CD14-positive monocyte (primary cell): ENCODE data around the gene GPER1. TPM values are rescaled to one million over a fixed set of nuclear protein-coding genes. Genes with fewer than 3 reads are reported as not detected.
A peak's percentile ranks its signal among the peaks of the same experiment; 100 is the strongest.

Experiments used
- DNase-seq, 3 donors: peaks; one replicate each; pipeline ENCODE4 v3.0.0-alpha.2; 2011 to 2022
- H2AFZ ChIP-seq: 2 replicates; pipeline ENCODE4 v1.6.0; 2012; ENCODE audit warnings: mild to moderate bottlenecking, low read depth, low read length, inconsistent platforms; ENCODE audit not compliant: insufficient read depth, poor library complexity, severe bottlenecking
- H3K27ac ChIP-seq, 2 donors: 1 replicate in 1 of 2; 2 replicates in 1 of 2; pipeline ENCODE4 v1.5.1; 2012 to 2013; ENCODE audit warnings: low read length in 2 of 2, control low read depth in 1 of 2, inconsistent platforms in 1 of 2, low read depth in 1 of 2, mild to moderate bottlenecking in 1 of 2
- H3K27me3 ChIP-seq, 2 donors: one replicate each; pipeline versions ENCODE4 v1.6.0 to v1.6.1; 2011 to 2013; ENCODE audit warnings: low read length in 2 of 2; ENCODE audit not compliant: control insufficient read depth in 2 of 2, insufficient read depth in 2 of 2
- H3K36me3 ChIP-seq, 2 donors: replicated peaks in 1 of 2; 1 replicate in 1 of 2; 2 replicates in 1 of 2; pipeline versions ENCODE4 v1.5.1 to v1.6.1; 2012 to 2013; ENCODE audit warnings: low read length in 2 of 2, control low read depth in 1 of 2, inconsistent platforms in 1 of 2, mild to moderate bottlenecking in 1 of 2; ENCODE audit not compliant: insufficient read depth in 2 of 2, control insufficient read depth in 1 of 2
- H3K4me1 ChIP-seq, 2 donors: 1 replicate in 1 of 2; 2 replicates in 1 of 2; pipeline versions ENCODE4 v1.5.1 to v1.6.1; 2012 to 2013; ENCODE audit warnings: low read length in 2 of 2, control low read depth in 1 of 2, inconsistent platforms in 1 of 2, mild to moderate bottlenecking in 1 of 2, moderate library complexity in 1 of 2; ENCODE audit not compliant: insufficient read depth in 2 of 2, control insufficient read depth in 1 of 2
- H3K4me2 ChIP-seq: replicated peaks from 2 replicates; pipeline ENCODE3; 2012; ENCODE audit warnings: low read length, moderate library complexity, mild to moderate bottlenecking; ENCODE audit not compliant: poor library complexity, severe bottlenecking; ENCODE audit errors: extremely low read depth
- H3K4me3 ChIP-seq, 3 experiments: fragments of 200-600 bp in 1 of 3; sonication (generic) in 1 of 3; replicated peaks in 1 of 3; 1 replicate in 2 of 3; 2 replicates in 1 of 3; pipeline ENCODE4 v1.5.1; 2011 to 2013; ENCODE audit warnings: low read length in 3 of 3, mild to moderate bottlenecking in 3 of 3, control low read depth in 2 of 3, low read depth in 2 of 3, inconsistent platforms in 1 of 3, moderate library complexity in 1 of 3
- H3K79me2 ChIP-seq: 2 replicates; pipeline ENCODE4 v1.6.0; 2012; ENCODE audit warnings: mild to moderate bottlenecking, control low read depth, inconsistent platforms, low read length, moderate library complexity; ENCODE audit not compliant: insufficient read depth
- H3K9ac ChIP-seq: 2 replicates; pipeline ENCODE4 v1.6.0; 2017; ENCODE audit warnings: low read length, mild to moderate bottlenecking; ENCODE audit not compliant: insufficient read depth, poor library complexity, severe bottlenecking
- H3K9me3 ChIP-seq, 2 donors: replicated peaks in 1 of 2; 1 replicate in 1 of 2; 2 replicates in 1 of 2; pipeline versions ENCODE4 v1.5.1 to v1.6.1; 2012 to 2013; ENCODE audit warnings: low read length in 2 of 2, control low read depth in 1 of 2; ENCODE audit not compliant: control insufficient read depth in 1 of 2, insufficient read depth in 1 of 2
- H4K20me1 ChIP-seq: 2 replicates; pipeline ENCODE4 v1.6.0; 2012; ENCODE audit warnings: mild to moderate bottlenecking, low read length, control low read depth, moderate library complexity; ENCODE audit not compliant: insufficient read depth
- H3K27ac Mint-ChIP-seq, 7 donors: one replicate each; pipeline ENCODE4 v1.8.0; 2020; ENCODE audit warnings: mild to moderate bottlenecking in 7 of 7, mixed read lengths in 7 of 7, moderate library complexity in 6 of 7, inconsistent platforms in 2 of 7
- H3K27me3 Mint-ChIP-seq, 3 donors: one replicate each; pipeline ENCODE4 v1.8.0; 2021 to 2022; ENCODE audit warnings: low read depth in 3 of 3, mild to moderate bottlenecking in 3 of 3, mixed read lengths in 3 of 3, moderate library complexity in 3 of 3, inconsistent platforms in 1 of 3
- H3K36me3 Mint-ChIP-seq, 2 donors: one replicate each; pipeline ENCODE4 v1.8.0; 2020; ENCODE audit warnings: mixed read lengths in 2 of 2, inconsistent platforms in 1 of 2, mild to moderate bottlenecking in 1 of 2
- H3K4me1 Mint-ChIP-seq: one replicate; pipeline ENCODE4 v1.8.0; 2020; ENCODE audit warnings: mild to moderate bottlenecking, mixed read lengths
- H3K4me3 Mint-ChIP-seq, 2 donors: one replicate each; pipeline ENCODE4 v1.8.0; 2020; ENCODE audit warnings: mild to moderate bottlenecking in 2 of 2, mixed read lengths in 2 of 2, moderate library complexity in 1 of 2
- H3K9me3 Mint-ChIP-seq, 7 donors: one replicate each; pipeline ENCODE4 v1.8.0; 2020 to 2022; ENCODE audit warnings: mixed read lengths in 7 of 7, mild to moderate bottlenecking in 6 of 7, moderate library complexity in 6 of 7, inconsistent platforms in 2 of 7
- WGBS: methylation state at CpG from one replicate; pipeline ENCODE4 v1.1.5; 2013; ENCODE audit warnings: missing lambda C conversion rate; ENCODE audit not compliant: insufficient coverage; 5-methylcytosine and 5-hydroxymethylcytosine counted together
- intact Hi-C, 2 donors: fragments of 100-400 bp; cut with micrococcal nuclease; formaldehyde crosslinking; loops; one replicate each; pipeline versions ENCODE4 v1.15.0 to v1.15.1; 2023
- polyA plus RNA-seq, 3 donors: library from polyadenylated mRNA; depleted of rRNA in 1 of 3; unstranded in 2 of 3; stranded (reverse) in 1 of 3; fragments of 300-500 nt in 2 of 3; fragments of >200 nt in 1 of 3; fragmentation: Illumina TruSeq in 2 of 3; gene quantifications; 1 replicate in 2 of 3; 2 replicates in 1 of 3; pipeline ENCODE4 v1.2.3, GENCODE V29; 2012 to 2021
- TF ChIP-seq, protein P1 (sequence below): fragments of 200-600 bp; IDR thresholded peaks from one replicate; pipeline ENCODE4 v1.8.0; 2022; ENCODE audit warnings: antibody characterized with exemption, mild to moderate bottlenecking

The GPER1 gene
- polyA plus RNA-seq, 3 donors, result 0.35 to 10.0 (median 4.1) TPM

DNA sequence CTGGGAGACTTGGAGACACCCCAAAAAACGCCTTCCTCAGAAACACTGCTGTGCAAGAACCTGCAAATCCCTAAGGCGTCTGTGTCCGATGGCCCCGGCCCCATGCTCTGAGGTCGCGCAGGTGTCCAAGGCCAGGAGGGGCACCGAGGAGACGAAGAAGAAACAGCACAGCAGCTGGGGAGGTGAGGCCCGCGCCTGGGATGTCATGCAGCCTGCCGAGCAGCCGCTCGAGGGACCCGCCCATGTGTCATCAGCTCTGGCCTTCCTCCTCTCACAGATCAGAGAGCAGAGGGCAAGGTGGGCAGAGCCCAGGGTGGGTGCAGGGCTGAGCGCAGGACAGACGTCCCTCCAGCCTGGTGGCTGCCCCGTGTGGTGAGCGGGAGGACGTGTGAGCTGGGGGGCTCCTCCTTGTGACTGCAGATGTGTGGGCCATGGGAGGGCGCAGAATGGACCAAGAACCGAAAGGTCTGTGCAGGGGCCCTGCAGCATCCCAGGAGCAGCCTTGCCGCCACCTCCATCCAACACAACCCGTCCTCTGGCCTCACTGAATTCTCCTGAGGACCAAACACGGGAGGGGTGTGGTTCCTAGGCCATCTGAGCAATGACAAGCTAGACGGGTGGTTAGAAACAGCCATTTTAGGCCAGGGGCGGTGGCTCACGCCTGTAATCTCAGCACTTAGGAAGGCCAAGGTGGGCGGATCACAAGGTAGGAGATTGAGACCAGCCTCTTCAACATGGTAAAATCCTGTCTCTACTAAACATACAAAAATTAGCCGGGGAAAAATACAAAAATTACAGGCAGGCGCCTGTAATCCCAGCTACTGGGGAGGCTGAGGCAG lies 13.1 kb upstream of the GPER1 start:
- DNase-seq, result no peak
- H3K9ac ChIP-seq, result no peak overlapping the region
- H3K9me3 ChIP-seq, result peaks cover 0 to 3% of the 10 kb centered on the region in 2 donors
- no peak overlapping the region for H3K4me3 Mint-ChIP-seq
- H3K27me3 ChIP-seq, result no peaks in the 10 kb centered on the region
- H3K27me3 Mint-ChIP-seq, result peaks cover 5 to 13% (median 5%) of the 10 kb centered on the region in 3 donors
- no peak overlapping the region for H2AFZ ChIP-seq
- H3K4me1 ChIP-seq, result peaks cover 0 to 2% of the 10 kb centered on the region in 2 donors
- no peaks in the 10 kb centered on the region for H4K20me1 ChIP-seq
- H3K79me2 ChIP-seq, result no peaks in the 10 kb centered on the region
- no peak overlapping the region for H3K4me2 ChIP-seq
- no peak overlapping the region for H3K27ac Mint-ChIP-seq
- peaks cover 0 to 4% (median 0%) of the 10 kb centered on the region in 7 donors for H3K9me3 Mint-ChIP-seq
- WGBS, result 96% methylated on average over 24 of the region's 30 CpGs
- H3K4me3 ChIP-seq, result no peak overlapping the region
- TF ChIP-seq, protein P1, sequence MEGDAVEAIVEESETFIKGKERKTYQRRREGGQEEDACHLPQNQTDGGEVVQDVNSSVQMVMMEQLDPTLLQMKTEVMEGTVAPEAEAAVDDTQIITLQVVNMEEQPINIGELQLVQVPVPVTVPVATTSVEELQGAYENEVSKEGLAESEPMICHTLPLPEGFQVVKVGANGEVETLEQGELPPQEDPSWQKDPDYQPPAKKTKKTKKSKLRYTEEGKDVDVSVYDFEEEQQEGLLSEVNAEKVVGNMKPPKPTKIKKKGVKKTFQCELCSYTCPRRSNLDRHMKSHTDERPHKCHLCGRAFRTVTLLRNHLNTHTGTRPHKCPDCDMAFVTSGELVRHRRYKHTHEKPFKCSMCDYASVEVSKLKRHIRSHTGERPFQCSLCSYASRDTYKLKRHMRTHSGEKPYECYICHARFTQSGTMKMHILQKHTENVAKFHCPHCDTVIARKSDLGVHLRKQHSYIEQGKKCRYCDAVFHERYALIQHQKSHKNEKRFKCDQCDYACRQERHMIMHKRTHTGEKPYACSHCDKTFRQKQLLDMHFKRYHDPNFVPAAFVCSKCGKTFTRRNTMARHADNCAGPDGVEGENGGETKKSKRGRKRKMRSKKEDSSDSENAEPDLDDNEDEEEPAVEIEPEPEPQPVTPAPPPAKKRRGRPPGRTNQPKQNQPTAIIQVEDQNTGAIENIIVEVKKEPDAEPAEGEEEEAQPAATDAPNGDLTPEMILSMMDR, result no peak
- intact Hi-C loops, result no loop called here
- H3K36me3 Mint-ChIP-seq, result no peaks in the 10 kb centered on the region
- H3K27ac ChIP-seq, result no peak overlapping the region
- no peaks in the 10 kb centered on the region for H3K36me3 ChIP-seq
- H3K4me1 Mint-ChIP-seq, result peaks cover 5% of the 10 kb centered on the region

DNA sequence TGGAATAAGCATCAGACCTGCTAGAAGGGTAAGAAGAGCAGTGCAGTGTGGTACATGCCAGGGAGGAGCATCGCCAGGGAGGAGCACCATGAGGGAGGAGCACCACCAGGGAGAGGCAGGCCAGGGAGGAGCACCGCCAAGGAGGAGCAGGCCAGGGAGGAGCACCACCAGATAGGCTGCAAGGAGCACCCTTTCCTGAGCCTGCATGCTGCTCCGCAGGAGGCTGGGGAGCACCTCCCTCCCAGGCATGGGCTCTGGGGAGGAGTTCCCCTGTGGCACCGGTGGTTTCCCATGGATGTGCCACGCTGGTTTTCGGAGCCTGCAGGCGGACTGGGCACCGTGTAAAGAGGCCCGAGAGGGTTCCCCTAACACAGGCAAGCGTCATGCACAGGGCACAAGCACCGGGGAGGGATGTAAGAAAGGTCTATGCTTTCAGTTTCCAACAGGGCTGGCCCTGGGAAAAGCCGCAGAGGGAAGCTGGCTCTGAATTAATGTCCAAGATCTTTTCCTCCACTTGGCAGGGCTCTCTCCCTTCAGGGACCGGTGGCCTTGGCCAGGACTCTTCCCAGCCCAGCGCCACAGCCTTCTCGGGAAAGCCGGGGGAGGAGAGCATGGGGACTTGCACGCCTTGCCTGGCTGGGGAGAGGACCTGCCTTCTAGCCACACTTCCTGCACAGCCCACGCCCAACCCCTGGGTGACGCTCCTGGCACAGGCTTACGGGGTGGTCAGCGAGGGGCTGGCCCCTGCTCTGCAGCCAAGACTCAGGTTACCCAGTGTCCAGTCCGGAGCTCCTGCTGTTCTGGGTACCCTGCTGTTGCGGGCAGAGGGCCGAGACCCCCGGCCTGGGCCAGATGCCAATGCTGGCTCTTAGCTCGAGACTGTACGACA lies 11.5 kb upstream of the GPER1 start:
- H3K27ac Mint-ChIP-seq, result peak overlapping the region in 1 of 7 donors; percentile 64
- no peak overlapping the region for H3K4me3 ChIP-seq
- H3K4me1 ChIP-seq, result peaks cover 0 to 2% of the 10 kb centered on the region in 2 donors
- WGBS, result 93% methylated on average over 24 of the region's 27 CpGs
- H3K4me3 Mint-ChIP-seq, result no peak overlapping the region
- H4K20me1 ChIP-seq, result no peaks in the 10 kb centered on the region
- no peaks in the 10 kb centered on the region for H3K36me3 ChIP-seq
- peaks cover 5% of the 10 kb centered on the region for H3K4me1 Mint-ChIP-seq
- H2AFZ ChIP-seq, result no peak overlapping the region
- H3K9me3 Mint-ChIP-seq, result peaks cover 0 to 4% (median 0%) of the 10 kb centered on the region in 7 donors
- H3K4me2 ChIP-seq, result no peak overlapping the region
- TF ChIP-seq, protein P1, result no peak
- no peak overlapping the region for H3K27ac ChIP-seq
- H3K27me3 ChIP-seq, result no peaks in the 10 kb centered on the region
- H3K27me3 Mint-ChIP-seq, result peaks cover 4 to 13% (median 5%) of the 10 kb centered on the region in 3 donors
- intact Hi-C loops, result no loop called here
- DNase-seq, result no peak
- H3K36me3 Mint-ChIP-seq, result no peaks in the 10 kb centered on the region
- no peaks in the 10 kb centered on the region for H3K9me3 ChIP-seq
- H3K79me2 ChIP-seq, result no peaks in the 10 kb centered on the region
- H3K9ac ChIP-seq, result no peak overlapping the region
